ENCODE data around the gene SMOC1. TPM values are rescaled to one million over a fixed set of nuclear protein-coding genes. Genes with fewer than 3 reads are reported as not detected.

Gene SMOC1
- total and polyA plus RNA-seq, 7 donors: 3.2 to 10.6 (median 6.2) TPM

DNA sequence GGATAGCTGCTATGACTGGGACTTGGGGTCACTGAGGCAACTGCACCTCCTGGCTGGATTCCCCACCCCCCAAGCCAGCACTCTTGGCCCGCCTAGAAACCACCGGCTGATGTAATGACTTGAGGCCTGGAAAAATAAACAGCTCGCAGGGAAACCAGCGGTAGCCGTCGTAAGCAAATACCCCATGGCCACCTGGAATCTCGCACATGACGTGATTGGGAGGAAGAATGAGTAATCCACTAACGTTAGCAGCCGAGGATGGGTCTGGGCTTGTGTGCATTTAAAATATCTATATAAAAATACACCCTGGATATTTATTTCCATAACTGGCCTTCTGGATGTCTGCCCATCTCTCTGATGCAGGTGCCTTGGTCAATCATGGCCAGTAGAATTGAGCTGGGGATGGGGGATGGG, 120.1 kb downstream of the SMOC1 start:
- Histone ChIP-seq H3K4me1 (peaks cover 3% of the 10 kb centered on the region), H3K27ac (no peak overlapping the region), H3K36me3 (ENCODE audit: insufficient read depth in 1 of 2, low read depth in 1 of 2) (no peaks in the 10 kb centered on the region), H3K9me3 (no peaks in the 10 kb centered on the region), H3K27me3 (ENCODE audit: insufficient read depth in 3 of 3, low read length in 2 of 3) (no peaks in the 10 kb centered on the region), H3K4me3 (no peak overlapping the region)
- intact Hi-C loops (cut with DNase I): no loop called here
- TF ChIP-seq, protein P1, sequence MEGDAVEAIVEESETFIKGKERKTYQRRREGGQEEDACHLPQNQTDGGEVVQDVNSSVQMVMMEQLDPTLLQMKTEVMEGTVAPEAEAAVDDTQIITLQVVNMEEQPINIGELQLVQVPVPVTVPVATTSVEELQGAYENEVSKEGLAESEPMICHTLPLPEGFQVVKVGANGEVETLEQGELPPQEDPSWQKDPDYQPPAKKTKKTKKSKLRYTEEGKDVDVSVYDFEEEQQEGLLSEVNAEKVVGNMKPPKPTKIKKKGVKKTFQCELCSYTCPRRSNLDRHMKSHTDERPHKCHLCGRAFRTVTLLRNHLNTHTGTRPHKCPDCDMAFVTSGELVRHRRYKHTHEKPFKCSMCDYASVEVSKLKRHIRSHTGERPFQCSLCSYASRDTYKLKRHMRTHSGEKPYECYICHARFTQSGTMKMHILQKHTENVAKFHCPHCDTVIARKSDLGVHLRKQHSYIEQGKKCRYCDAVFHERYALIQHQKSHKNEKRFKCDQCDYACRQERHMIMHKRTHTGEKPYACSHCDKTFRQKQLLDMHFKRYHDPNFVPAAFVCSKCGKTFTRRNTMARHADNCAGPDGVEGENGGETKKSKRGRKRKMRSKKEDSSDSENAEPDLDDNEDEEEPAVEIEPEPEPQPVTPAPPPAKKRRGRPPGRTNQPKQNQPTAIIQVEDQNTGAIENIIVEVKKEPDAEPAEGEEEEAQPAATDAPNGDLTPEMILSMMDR (IDR thresholded peaks at IDR 0.05): no peak
- no peak for DNase-seq
- WGBS, 3 donors: 58 to 65% (median 63%) methylated on average over 10 of the region's 10 CpGs
- no peak for ATAC-seq

DNA sequence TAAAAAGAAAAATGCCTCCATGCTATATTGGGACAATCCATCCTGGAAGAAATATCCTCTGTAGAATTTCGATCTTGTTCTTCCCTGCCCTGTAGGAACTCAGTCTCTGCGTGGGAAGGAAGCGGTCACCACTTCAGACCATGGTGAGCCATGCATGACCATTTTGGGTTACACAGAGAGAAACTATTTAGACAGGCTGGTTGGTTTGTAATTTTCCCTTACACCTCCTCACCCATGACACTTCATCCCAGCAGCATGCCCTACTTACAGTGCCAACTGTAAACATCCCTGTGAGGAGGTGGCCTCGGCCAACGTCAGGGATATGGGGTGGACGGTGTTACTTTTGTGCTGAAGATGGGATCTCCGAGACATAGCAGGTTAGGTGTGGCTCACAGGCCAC, 121.4 kb downstream of the SMOC1 start:
- Histone ChIP-seq H3K36me3 (ENCODE audit: insufficient read depth in 1 of 2, low read depth in 1 of 2) (no peaks in the 10 kb centered on the region), H3K27ac (no peak overlapping the region), H3K9me3 (no peaks in the 10 kb centered on the region), H3K27me3 (ENCODE audit: insufficient read depth in 3 of 3, low read length in 2 of 3) (no peaks in the 10 kb centered on the region), H3K4me3 (no peak overlapping the region), H3K4me1 (peaks cover 3% of the 10 kb centered on the region)
- 93 to 99% (median 94%) methylated on average over 7 of the region's 7 CpGs for WGBS, 3 donors
- ATAC-seq (no peak), DNase-seq (no peak)
- intact Hi-C loops (cut with DNase I): no loop called here
- TF ChIP-seq, protein P1 (IDR thresholded peaks at IDR 0.05): no peak

DNA sequence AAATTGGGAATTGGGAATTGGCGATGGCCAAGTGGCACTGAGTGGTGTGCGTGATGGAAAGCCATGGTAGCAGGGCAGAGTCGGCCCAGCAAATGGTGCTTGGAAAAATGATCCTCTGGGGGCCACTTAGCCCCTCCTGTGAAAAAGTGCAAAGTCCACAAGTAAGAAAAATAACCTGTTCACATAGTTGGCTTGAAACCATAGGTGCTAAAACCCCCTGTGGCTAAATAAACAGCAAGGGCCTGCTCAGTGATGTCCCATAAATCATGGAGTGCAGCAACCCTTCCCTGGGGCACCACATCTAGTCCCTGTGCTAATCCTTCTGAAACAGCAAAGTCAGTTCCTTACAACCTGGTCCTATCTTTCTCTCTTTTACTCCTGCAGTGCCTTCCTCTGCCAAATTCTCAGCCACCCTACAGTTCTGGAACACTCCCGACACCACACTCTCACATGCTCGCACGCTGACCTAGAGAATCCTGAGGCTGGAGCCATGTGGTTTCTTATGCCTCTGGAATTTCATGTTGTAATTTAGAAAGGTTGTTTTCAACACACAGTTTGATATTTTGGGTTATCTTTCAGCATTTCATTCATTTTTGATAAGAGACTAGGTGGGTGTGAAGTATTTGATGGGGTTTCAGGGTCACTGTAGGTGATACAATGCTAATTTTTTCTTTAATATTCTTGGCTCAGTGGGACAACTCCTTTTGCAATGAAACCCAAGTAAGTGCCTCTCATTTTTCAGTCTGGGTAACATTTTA, 123.6 kb downstream of the SMOC1 start:
- Histone ChIP-seq H3K4me3 (no peak overlapping the region), H3K9me3 (no peaks in the 10 kb centered on the region), H3K4me1 (peaks cover 3% of the 10 kb centered on the region), H3K27me3 (ENCODE audit: insufficient read depth in 3 of 3, low read length in 2 of 3) (no peaks in the 10 kb centered on the region), H3K36me3 (ENCODE audit: insufficient read depth in 1 of 2, low read depth in 1 of 2) (no peaks in the 10 kb centered on the region), H3K27ac (no peak overlapping the region)
- intact Hi-C loops (cut with DNase I): no loop called here
- WGBS, 3 donors: 81 to 88% (median 84%) methylated on average over 6 of the region's 6 CpGs
- ATAC-seq: no peak
- TF ChIP-seq, protein P1 (IDR thresholded peaks at IDR 0.05): no peak
- DNase-seq: no peak

DNA sequence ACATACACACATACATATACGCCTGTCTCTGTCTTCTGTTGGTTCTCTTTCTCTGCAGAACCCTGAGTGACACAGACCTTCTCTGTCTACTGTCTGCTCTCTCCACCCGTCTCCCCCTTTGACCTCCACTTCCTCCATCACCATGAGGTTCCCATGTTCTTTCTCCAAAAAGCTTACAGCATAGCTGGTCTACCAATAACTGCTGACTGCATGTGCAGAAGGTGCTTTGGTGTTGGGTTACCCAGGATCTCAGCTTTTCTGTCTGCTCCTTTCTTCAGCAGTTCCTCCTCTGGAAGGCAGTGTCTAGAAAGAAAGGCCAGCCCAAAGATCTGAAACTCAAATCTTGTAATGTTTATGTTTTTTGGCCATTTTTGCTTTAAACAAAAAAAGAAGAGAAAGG, 125.6 kb downstream of the SMOC1 start:
- H3K27ac ChIP-seq: no peak overlapping the region
- no peak for ATAC-seq
- H3K4me1 ChIP-seq: no peaks in the 10 kb centered on the region
- DNase-seq: no peak
- TF ChIP-seq, protein P1 (IDR thresholded peaks at IDR 0.05): no peak
- intact Hi-C loops (cut with DNase I): no loop called here
- H3K36me3 ChIP-seq (ENCODE audit: insufficient read depth in 1 of 2, low read depth in 1 of 2): no peaks in the 10 kb centered on the region
- 79 to 84% (median 80%) methylated on average over 2 of the region's 2 CpGs for WGBS, 3 donors
- H3K4me3 ChIP-seq: no peak overlapping the region
- no peaks in the 10 kb centered on the region for H3K9me3 ChIP-seq
- no peaks in the 10 kb centered on the region for H3K27me3 ChIP-seq (ENCODE audit: insufficient read depth in 3 of 3, low read length in 2 of 3)

Data from psoas muscle (tissue), 8 donors.